ENCODE results near the gene VKORC1L1. TPM values are rescaled to one million over a fixed set of nuclear protein-coding genes. Genes with fewer than 3 reads are reported as not detected.

The VKORC1L1 gene
- total RNA-seq, 1 experiment from 2014 or later: 29.4 TPM

DNA sequence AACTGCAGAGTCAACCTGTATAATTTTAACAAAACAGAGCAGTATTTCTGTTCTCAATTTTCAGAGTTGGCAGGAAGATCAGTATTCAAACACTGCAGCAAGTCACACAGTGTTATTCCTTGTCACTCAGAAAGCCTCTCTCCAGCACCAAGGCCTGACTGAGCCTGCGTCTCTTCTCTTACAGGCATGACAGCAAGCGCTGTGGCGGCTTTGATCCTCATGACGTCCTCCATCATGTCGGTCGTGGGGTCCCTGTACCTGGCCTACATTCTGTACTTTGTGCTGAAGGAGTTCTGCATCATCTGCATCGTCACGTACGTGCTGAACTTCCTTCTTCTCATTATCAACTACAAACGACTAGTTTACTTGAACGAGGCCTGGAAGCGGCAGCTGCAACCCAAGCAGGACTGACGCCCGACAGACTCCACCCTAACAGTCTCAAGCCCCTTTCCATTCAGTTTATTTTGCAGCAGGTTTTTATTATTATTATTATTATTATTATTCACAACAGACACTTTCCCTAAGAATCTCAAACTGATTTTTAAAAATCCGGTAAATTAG, 81.1 kb downstream of the VKORC1L1 start:
- H2BK20ac ChIP-seq (ENCODE audit: low read depth, low read length, poor library complexity, severe bottlenecking): no peak overlapping the region
- no peak overlapping the region for H3K56ac ChIP-seq (ENCODE audit: insufficient read length, low read depth, low read length)
- no peak overlapping the region for H4K91ac ChIP-seq (ENCODE audit: insufficient read length, low read depth, low read length)
- Mint-ChIP-seq H3K9me3 (no peaks in the 10 kb centered on the region), H3K27me3 (ENCODE audit: low read depth) (no peaks in the 10 kb centered on the region), H3K27ac (peak overlapping the region in 1 of 3 experiments; percentile 62; a peak in 1 of 7 replicates), H3K4me1 (no peaks in the 10 kb centered on the region), H3K4me3 (no peak overlapping the region), H3K36me3 (ENCODE audit: insufficient read depth in 1 of 3, low read depth in 3 of 3) (peaks cover 11 to 36% (median 25%) of the 10 kb centered on the region in 3 experiments; a peak in 6 of 7 replicates)
- H2AFZ ChIP-seq (ENCODE audit: low read length): no peak overlapping the region
- no peak overlapping the region for H3K23ac ChIP-seq (ENCODE audit: insufficient read length, low read depth, low read length)
- no peak overlapping the region for H3K14ac ChIP-seq (ENCODE audit: insufficient read depth, low read length)
- no peak overlapping the region for H2AK5ac ChIP-seq (ENCODE audit: insufficient read length, low read length)
- H3K27ac ChIP-seq (ENCODE audit: insufficient read length, low read depth, low read length): no peak overlapping the region
- H3T11ph ChIP-seq (ENCODE audit: low read length): no peak overlapping the region
- H3K79me2 ChIP-seq (ENCODE audit: insufficient read depth, low read length): no peaks in the 10 kb centered on the region
- no peak overlapping the region for H3K18ac ChIP-seq (ENCODE audit: insufficient read length, low read depth, low read length)
- H3K4me1 ChIP-seq (ENCODE audit: insufficient read depth, low read length): no peaks in the 10 kb centered on the region
- no peaks in the 10 kb centered on the region for H3K79me1 ChIP-seq (ENCODE audit: insufficient read depth, low read depth, low read length, poor library complexity, severe bottlenecking)
- H4K20me1 ChIP-seq (ENCODE audit: control insufficient read depth, insufficient read depth, insufficient read length): no peaks in the 10 kb centered on the region
- no peak overlapping the region for H2BK120ac ChIP-seq (ENCODE audit: low read depth, low read length, poor library complexity, severe bottlenecking)
- TF ChIP-seq, protein P1, sequence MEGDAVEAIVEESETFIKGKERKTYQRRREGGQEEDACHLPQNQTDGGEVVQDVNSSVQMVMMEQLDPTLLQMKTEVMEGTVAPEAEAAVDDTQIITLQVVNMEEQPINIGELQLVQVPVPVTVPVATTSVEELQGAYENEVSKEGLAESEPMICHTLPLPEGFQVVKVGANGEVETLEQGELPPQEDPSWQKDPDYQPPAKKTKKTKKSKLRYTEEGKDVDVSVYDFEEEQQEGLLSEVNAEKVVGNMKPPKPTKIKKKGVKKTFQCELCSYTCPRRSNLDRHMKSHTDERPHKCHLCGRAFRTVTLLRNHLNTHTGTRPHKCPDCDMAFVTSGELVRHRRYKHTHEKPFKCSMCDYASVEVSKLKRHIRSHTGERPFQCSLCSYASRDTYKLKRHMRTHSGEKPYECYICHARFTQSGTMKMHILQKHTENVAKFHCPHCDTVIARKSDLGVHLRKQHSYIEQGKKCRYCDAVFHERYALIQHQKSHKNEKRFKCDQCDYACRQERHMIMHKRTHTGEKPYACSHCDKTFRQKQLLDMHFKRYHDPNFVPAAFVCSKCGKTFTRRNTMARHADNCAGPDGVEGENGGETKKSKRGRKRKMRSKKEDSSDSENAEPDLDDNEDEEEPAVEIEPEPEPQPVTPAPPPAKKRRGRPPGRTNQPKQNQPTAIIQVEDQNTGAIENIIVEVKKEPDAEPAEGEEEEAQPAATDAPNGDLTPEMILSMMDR (conservative IDR thresholded peaks at IDR 0.05): no peak
- no peak overlapping the region for H3K9ac ChIP-seq (ENCODE audit: extremely low read depth, insufficient read length, low read length)
- no peak for DNase-seq
- no peak overlapping the region for H3K4me2 ChIP-seq (ENCODE audit: insufficient read depth, insufficient read length, low read length)
- H3K27me3 ChIP-seq (ENCODE audit: insufficient read depth, low read length): no peaks in the 10 kb centered on the region
- no peak overlapping the region for H2BK12ac ChIP-seq (ENCODE audit: insufficient read length, low read depth, low read length)
- no peak overlapping the region for H3K4ac ChIP-seq (ENCODE audit: low read depth, low read length)
- H4K8ac ChIP-seq (replicated peaks; ENCODE audit: insufficient read length, low read depth, low read length): no peak overlapping the region
- H4K5ac ChIP-seq (ENCODE audit: insufficient read length, low read depth, low read length): no peak overlapping the region
- H2BK15ac ChIP-seq (ENCODE audit: low read depth, low read length): no peak overlapping the region
- no peak overlapping the region for H2BK5ac ChIP-seq (ENCODE audit: insufficient read length, low read length)
- no CpG with 5 or more reads among the region's 15 CpGs for WGBS (ENCODE audit: extremely low coverage, insufficient read length, low lambda C conversion rate)
- no peaks in the 10 kb centered on the region for H3K23me2 ChIP-seq (ENCODE audit: insufficient read length, low read depth, low read length, poor library complexity, severe bottlenecking)
- no peaks in the 10 kb centered on the region for H3K9me3 ChIP-seq (ENCODE audit: control insufficient read depth, low read depth, low read length)

Measured in H9 (cell line).